ENCODE measurements around the gene NEK11. TPM values are rescaled to one million over a fixed set of nuclear protein-coding genes. Genes with fewer than 3 reads are reported as not detected.
A peak's percentile ranks its signal among the peaks of the same experiment; 100 is the strongest.

The NEK11 gene
- total RNA-seq, 1 experiment from 2014 or later, result 5.0 TPM

DNA sequence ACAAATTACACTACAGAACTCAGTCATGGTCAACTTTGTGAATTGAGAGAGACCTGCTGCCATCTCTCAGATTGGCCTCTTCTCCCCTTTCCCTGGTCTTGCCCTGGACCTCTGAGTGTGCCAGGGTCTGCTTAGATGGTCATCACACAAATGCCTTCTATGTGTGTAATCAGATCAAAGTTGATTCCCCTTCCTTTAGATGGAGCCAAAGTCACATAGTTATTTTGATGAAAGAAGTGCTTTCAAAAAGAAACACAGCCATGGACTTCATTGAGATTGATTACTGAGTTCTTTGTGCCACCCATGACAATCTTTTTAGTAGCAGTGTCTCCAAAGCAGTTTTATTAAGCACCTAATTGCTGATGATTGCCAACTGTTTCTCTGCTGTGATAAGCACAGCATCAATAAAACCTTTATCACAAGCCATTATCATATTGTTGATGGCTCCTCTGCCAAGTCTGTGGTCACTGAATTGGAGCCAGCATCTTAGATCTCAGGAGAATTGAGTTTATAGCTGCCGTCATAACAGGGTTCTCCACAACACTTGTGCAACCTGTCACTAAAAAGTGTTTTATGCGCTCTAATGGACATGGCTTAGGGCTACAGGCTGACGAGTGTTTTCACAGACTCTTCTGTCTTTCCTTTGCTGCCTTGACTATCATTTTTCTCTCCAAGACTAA is 205.2 kb downstream of the NEK11 start:
- Histone ChIP-seq H3K36me3 (ENCODE audit: insufficient read depth, low read length, poor library complexity, severe bottlenecking) (no peaks in the 10 kb centered on the region), H3K27ac (ENCODE audit: low read depth, low read length, poor library complexity, severe bottlenecking) (peak overlapping the region; percentile 70), H3K4me3 (ENCODE audit: low read depth, low read length, poor library complexity, severe bottlenecking) (no peak overlapping the region), H3K4me1 (ENCODE audit: insufficient read depth, low read length, poor library complexity, severe bottlenecking) (peaks cover 28% of the 10 kb centered on the region), H3K9me3 (ENCODE audit: low read depth, low read length, poor library complexity, severe bottlenecking) (no peaks in the 10 kb centered on the region), H3K27me3 (replicated peaks; ENCODE audit: insufficient read depth, low read depth, low read length, poor library complexity) (no peaks in the 10 kb centered on the region)
- peak; percentile 80 for DNase-seq (ENCODE audit: low spot score)
- intact Hi-C loops (cut with micrococcal nuclease; ENCODE audit: unreplicated experiment), result loop anchor here (2.0 to 5.0 kb wide), 3 partner anchors 195 to 800 kb away; partner anchors contain the start of gene MRPL3
- no peak for TF ChIP-seq EZH2 (IDR thresholded peaks at IDR 0.05; ENCODE audit: borderline replicate concordance, low read depth, low read length, poor library complexity, severe bottlenecking)
- TF ChIP-seq, protein P1, sequence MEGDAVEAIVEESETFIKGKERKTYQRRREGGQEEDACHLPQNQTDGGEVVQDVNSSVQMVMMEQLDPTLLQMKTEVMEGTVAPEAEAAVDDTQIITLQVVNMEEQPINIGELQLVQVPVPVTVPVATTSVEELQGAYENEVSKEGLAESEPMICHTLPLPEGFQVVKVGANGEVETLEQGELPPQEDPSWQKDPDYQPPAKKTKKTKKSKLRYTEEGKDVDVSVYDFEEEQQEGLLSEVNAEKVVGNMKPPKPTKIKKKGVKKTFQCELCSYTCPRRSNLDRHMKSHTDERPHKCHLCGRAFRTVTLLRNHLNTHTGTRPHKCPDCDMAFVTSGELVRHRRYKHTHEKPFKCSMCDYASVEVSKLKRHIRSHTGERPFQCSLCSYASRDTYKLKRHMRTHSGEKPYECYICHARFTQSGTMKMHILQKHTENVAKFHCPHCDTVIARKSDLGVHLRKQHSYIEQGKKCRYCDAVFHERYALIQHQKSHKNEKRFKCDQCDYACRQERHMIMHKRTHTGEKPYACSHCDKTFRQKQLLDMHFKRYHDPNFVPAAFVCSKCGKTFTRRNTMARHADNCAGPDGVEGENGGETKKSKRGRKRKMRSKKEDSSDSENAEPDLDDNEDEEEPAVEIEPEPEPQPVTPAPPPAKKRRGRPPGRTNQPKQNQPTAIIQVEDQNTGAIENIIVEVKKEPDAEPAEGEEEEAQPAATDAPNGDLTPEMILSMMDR (conservative IDR thresholded peaks at IDR 0.05; ENCODE audit: low read depth, low read length), result peak; percentile 41; the same call in 1 of the 2 replicates
- no TSS peak for BruUV-seq (replicated peaks)
- POLR2A ChIA-PET (ENCODE audit: low non-redundant PET), result no interaction called here
- CTCF ChIA-PET, result interaction anchor here (0.9 kb wide), 1 partner anchor 15 kb away, joined by 6 read pairs; no protein-coding TSS in a partner anchor

DNA sequence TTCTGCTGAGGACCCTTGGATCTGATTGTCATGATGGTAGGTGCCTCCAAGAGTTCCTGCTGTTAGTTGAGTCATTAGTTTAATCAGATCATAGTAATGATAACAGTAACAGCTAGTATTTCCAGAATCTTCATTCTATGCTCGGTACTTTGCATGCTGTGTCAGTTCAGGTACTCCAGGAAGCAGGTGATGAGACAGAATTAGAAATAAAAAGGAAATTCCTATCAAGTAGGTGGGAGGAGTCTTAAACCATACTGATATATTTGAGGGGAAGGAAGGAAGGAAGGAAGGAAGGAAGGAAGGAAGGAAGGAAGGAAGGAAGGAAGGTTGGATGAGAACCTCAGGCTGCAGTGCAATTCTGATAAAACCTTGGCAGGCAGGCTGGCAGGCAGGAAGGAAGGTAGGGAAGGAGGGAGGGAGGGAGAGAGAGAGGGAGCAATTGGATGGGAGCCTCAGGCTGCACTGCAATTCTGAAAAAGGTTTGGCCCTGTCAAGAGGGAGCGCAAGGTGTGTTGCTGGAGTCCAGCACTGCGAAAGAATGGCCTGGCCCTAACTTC is 206.1 kb downstream of the NEK11 start:
- Histone ChIP-seq H3K4me1 (ENCODE audit: insufficient read depth, low read length, poor library complexity, severe bottlenecking) (peaks cover 28% of the 10 kb centered on the region), H3K36me3 (ENCODE audit: insufficient read depth, low read length, poor library complexity, severe bottlenecking) (no peaks in the 10 kb centered on the region), H3K27me3 (replicated peaks; ENCODE audit: insufficient read depth, low read depth, low read length, poor library complexity) (no peaks in the 10 kb centered on the region), H3K27ac (ENCODE audit: low read depth, low read length, poor library complexity, severe bottlenecking) (peak overlapping the region; percentile 70), H3K9me3 (ENCODE audit: low read depth, low read length, poor library complexity, severe bottlenecking) (no peaks in the 10 kb centered on the region), H3K4me3 (ENCODE audit: low read depth, low read length, poor library complexity, severe bottlenecking) (no peak overlapping the region)
- BruUV-seq (replicated peaks), result no TSS peak
- DNase-seq (ENCODE audit: low spot score), result peak; percentile 79
- POLR2A ChIA-PET (ENCODE audit: low non-redundant PET), result no interaction called here
- TF ChIP-seq, protein P1 (conservative IDR thresholded peaks at IDR 0.05; ENCODE audit: low read depth, low read length), result no peak
- no peak for TF ChIP-seq EZH2 (IDR thresholded peaks at IDR 0.05; ENCODE audit: borderline replicate concordance, low read depth, low read length, poor library complexity, severe bottlenecking)
- intact Hi-C loops (cut with micrococcal nuclease; ENCODE audit: unreplicated experiment), result loop anchor here (2.0 to 5.0 kb wide), 3 partner anchors 195 to 800 kb away; partner anchors contain the start of gene MRPL3
- CTCF ChIA-PET, result interaction anchor here (0.9 kb wide), 1 partner anchor 16 kb away, joined by 6 read pairs; no protein-coding TSS in a partner anchor

DNA sequence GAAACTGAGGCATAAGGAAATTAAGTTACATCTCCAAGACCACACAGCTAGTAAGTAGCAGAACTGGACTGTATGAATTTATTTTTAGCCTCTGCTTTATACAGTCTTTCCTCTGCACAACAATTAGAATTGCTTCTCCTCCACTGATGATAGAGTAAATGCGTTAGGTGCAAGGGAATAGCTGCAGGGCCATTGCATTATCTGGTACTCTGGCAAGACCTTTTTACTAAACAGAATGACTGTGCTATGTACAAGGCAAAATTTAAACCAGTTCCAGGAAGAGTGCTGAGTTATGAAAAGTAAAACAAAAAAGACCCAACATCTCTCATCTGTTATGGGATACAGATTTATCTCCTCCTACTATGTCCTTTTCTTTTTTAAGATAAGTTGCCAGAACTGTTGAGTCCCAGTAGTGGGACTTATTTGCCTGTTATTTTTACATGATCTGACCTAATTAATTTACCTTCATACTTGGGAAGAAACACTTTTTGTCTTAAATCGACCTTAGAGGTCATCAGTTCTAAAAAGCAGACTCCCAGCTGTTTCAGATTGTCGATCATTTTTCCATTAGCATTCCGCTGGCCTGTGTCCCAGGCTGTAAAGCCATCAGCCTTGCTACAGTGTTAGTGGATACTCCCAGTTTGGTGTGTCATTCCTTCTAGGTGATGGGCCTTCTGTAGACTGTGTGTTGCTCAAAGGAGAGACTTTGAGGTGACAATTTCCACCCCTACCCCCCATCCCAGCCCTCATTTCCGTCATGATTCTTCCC is 207.4 kb downstream of the NEK11 start:
- POLR2A ChIA-PET (ENCODE audit: low non-redundant PET), result no interaction called here
- no peak overlapping the region for H3K4me3 ChIP-seq (ENCODE audit: low read depth, low read length, poor library complexity, severe bottlenecking)
- H3K9me3 ChIP-seq (ENCODE audit: low read depth, low read length, poor library complexity, severe bottlenecking), result no peaks in the 10 kb centered on the region
- no peaks in the 10 kb centered on the region for H3K36me3 ChIP-seq (ENCODE audit: insufficient read depth, low read length, poor library complexity, severe bottlenecking)
- H3K27ac ChIP-seq (ENCODE audit: low read depth, low read length, poor library complexity, severe bottlenecking), result no peak overlapping the region
- no peak for TF ChIP-seq EZH2 (IDR thresholded peaks at IDR 0.05; ENCODE audit: borderline replicate concordance, low read depth, low read length, poor library complexity, severe bottlenecking)
- TF ChIP-seq, protein P1 (conservative IDR thresholded peaks at IDR 0.05; ENCODE audit: low read depth, low read length), result no peak
- H3K27me3 ChIP-seq (replicated peaks; ENCODE audit: insufficient read depth, low read depth, low read length, poor library complexity), result no peaks in the 10 kb centered on the region
- H3K4me1 ChIP-seq (ENCODE audit: insufficient read depth, low read length, poor library complexity, severe bottlenecking), result peaks cover 28% of the 10 kb centered on the region
- intact Hi-C loops (cut with micrococcal nuclease; ENCODE audit: unreplicated experiment), result loop anchor here (2.0 to 5.0 kb wide), 3 partner anchors 197 to 798 kb away; partner anchors contain the start of gene MRPL3
- no TSS peak for BruUV-seq (replicated peaks)
- CTCF ChIA-PET, result interaction anchor here (0.6 kb wide), 1 partner anchor 377 kb away, joined by 6 read pairs; no protein-coding TSS in a partner anchor
- peak; percentile 15 for DNase-seq (ENCODE audit: low spot score)

Measured in A673 (cell line).